Brain microvascular endothelial cell (primary cell): ENCODE measurements around the gene ETS1.
A peak's percentile ranks its signal among the peaks of the same experiment; 100 is the strongest.

Source experiments
- DNase-seq: peaks from one replicate; pipeline ENCODE4 v3.0.0-alpha.2; 2020
- H3K27ac ChIP-seq: fragments of 250-450 bp; sonication (Bioruptor Pico); 2 replicates; pipeline ENCODE4 v1.5.1; 2020; ENCODE audit warnings: mild to moderate bottlenecking, moderate library complexity
- H3K27me3 ChIP-seq: fragments of 250-450 bp; sonication (Bioruptor Pico); replicated peaks from 2 replicates; pipeline ENCODE4 v1.5.1; 2020; ENCODE audit warnings: mild to moderate bottlenecking
- H3K36me3 ChIP-seq: fragments of 250-450 bp; sonication (Bioruptor Pico); replicated peaks from 2 replicates; pipeline ENCODE4 v1.5.1; 2020; ENCODE audit warnings: mild to moderate bottlenecking
- H3K4me3 ChIP-seq: 2 replicates; pipeline ENCODE4 v1.5.1; 2011; ENCODE audit warnings: low read depth, mild to moderate bottlenecking, control low read depth, low read length, moderate library complexity
- in situ Hi-C: cut with HindIII; loops from 2 replicates; pipeline ENCODE4 v1.10.0; 2017; ENCODE audit warnings: low sequenced_read_pairs, low pct_ligation_motif_present
- TF ChIP-seq, protein P1 (sequence below): IDR thresholded peaks from 2 replicates; pipeline ENCODE4 v1.5.1; 2011; ENCODE audit warnings: low read depth, mild to moderate bottlenecking, moderate library complexity, low read length, control low read depth, inconsistent platforms; ENCODE audit errors: missing control alignments

ETS1 gene

DNA sequence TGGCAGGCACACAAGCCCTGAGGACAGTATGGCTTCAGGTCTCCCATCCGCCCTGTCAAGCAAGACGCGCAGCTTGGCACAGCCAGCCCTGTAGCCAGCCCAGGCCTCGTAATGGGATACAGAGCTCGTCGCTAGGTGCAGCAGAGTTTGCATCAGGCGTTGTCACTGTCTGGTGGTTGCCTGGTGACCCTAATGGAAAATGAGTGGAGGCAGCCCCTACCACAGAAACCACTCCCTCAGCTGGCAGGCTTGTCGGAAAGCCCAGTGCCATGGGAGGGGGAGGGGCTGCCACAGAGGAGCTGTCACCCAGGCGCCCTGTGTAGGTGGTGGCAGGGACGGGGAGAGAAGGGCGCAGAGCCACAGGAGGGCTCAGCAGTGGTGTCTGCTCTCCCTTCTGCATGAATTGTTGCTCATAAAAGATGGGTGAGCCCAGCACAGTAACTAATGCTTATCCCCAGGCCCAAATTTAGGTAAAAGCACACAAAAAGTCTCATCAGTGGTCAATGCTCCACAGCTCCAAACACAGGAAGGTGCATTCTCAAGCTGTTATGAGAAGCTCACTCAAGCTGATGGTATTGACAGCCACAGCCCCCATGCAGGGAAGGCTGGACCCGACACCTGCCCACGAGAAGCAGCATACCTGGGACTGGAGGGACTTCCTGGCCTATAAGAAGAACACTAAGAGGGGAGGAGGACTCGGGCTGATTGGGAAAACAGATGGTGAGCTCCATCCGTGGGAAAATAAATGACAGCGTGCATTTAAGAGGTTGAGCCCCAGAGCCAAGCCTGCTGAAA lies 164.6 kb downstream of the ETS1 start:
- TF ChIP-seq, protein P1, sequence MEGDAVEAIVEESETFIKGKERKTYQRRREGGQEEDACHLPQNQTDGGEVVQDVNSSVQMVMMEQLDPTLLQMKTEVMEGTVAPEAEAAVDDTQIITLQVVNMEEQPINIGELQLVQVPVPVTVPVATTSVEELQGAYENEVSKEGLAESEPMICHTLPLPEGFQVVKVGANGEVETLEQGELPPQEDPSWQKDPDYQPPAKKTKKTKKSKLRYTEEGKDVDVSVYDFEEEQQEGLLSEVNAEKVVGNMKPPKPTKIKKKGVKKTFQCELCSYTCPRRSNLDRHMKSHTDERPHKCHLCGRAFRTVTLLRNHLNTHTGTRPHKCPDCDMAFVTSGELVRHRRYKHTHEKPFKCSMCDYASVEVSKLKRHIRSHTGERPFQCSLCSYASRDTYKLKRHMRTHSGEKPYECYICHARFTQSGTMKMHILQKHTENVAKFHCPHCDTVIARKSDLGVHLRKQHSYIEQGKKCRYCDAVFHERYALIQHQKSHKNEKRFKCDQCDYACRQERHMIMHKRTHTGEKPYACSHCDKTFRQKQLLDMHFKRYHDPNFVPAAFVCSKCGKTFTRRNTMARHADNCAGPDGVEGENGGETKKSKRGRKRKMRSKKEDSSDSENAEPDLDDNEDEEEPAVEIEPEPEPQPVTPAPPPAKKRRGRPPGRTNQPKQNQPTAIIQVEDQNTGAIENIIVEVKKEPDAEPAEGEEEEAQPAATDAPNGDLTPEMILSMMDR = no peak
- in situ Hi-C loops = no loop called here
- DNase-seq = no peak
- no peaks in the 10 kb centered on the region for H3K27me3 ChIP-seq
- H3K4me3 ChIP-seq = no peak overlapping the region
- no peak overlapping the region for H3K27ac ChIP-seq
- no peaks in the 10 kb centered on the region for H3K36me3 ChIP-seq

DNA sequence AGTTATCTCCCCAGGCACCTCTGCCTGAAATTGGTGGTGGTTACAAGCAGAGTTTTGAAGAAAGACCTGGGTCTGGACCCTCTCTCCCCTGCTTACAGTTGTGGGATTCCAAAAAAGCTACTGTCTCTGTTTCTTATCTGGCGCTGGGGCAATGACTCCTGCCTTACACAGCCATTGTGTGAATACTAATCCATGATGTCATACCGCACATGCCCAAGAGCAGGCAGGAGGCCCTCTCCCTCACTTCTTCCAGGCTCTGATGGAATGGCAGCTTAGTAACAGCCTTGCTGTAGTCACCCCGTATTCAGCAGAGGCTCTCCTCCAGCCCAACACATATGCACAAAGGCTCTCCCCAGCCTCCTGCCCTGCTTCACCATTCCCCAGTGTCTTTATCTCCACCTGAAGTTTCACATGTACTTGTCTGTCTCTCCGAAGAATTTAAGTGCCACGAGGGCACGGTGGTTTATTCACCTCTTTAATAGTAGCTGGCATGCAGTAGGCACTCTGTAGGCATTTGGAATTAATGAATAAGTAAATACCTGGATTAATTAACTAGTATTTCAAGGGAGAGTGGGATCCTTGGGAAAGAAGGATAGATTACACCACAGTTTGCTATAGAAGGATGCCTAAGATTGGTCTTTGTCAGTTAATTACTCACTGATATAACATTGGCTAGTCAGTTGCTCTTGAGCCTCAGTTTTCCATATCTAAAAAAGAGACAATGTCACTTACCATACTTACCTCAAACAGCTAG lies 165.6 kb downstream of the ETS1 start:
- TF ChIP-seq, protein P1 = no peak
- Histone ChIP-seq H3K27ac (peak overlapping the region; percentile 95), H3K4me3 (no peak overlapping the region), H3K27me3 (no peaks in the 10 kb centered on the region), H3K36me3 (no peaks in the 10 kb centered on the region)
- DNase-seq = peak; percentile 81
- in situ Hi-C loops = no loop called here

DNA sequence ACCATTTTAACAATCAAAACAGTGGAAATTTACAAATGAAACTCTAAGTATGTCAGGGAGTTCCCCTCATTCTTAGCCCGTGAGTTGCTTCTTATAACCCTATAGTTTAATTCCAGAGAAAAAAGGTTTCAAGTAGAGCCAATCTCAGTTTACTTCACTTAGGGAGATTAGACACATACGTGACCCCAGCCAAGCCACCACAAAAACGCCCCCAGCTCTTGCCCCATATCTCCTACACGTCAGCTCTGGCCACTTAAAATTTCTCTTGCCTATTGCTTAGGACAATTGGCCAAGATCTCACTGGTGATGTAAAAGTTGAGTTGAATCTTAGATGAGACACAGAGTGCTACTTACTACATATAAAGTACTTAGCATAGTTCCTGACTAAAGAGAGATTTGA lies 166.4 kb downstream of the ETS1 start:
- Histone ChIP-seq H3K36me3 (no peaks in the 10 kb centered on the region), H3K27ac (peak overlapping the region; percentile 95), H3K27me3 (no peaks in the 10 kb centered on the region), H3K4me3 (no peak overlapping the region)
- peak; percentile 98 for DNase-seq
- in situ Hi-C loops = no loop called here
- TF ChIP-seq, protein P1 = no peak

DNA sequence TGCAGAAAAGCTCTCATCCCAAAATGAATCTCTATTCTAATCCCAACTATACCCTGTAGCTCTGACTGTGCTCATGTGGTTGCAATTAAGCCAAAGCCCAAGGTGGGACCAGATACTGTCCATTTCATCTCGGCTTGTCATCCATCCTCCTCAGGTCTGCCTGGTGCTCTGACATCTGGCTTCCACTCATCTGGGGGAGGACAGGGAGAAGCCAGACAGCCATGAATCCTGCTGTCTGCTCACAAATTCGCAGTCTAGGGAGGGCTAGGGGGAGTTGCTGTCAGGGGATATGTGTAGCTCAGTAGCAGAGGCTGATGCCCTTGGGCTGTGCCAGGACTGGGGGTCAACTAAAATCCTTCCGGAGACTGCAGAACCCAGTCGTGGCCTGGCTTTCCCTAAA lies 167.1 kb downstream of the ETS1 start:
- DNase-seq = no peak
- Histone ChIP-seq H3K4me3 (no peak overlapping the region), H3K27me3 (no peaks in the 10 kb centered on the region), H3K27ac (peak overlapping the region; percentile 80), H3K36me3 (no peaks in the 10 kb centered on the region)
- in situ Hi-C loops = no loop called here
- TF ChIP-seq, protein P1 = no peak

DNA sequence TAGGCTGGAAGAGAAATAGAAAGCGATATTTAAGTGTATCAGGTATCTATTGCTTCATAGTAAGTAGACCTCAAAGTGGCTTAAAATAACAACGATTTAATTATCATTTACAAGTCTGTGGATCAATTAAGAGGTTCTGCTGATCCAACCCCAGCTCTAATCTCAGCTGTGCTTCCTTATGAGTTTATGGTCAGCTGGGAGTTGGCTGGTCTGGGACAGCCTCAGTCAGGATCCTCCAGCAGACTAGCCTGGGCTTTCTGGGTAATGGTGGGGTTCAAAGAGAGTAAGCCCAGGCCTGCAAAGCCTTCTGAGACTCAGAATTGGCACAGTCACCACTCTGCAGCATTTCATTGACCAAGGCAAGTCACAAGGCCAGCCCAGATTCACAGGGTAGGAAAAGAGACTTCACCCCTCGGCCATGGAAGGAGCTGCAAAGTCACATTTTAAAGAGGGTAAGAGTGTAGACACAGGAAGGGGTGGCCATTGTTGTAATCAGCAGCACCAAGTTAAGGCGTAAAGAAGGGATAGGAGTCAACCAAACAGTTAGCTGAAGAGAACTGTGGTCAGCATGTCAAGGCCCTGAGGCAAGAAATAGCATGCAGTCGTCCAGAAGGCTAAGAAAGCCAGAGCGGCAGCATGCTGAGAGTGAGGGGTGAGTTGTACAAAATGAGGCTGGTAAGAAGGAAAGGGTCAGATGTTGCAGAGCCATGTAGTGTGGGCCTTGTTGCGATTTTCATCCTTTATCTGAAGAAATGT lies 168.2 kb downstream of the ETS1 start:
- in situ Hi-C loops = no loop called here
- Histone ChIP-seq H3K27ac (no peak overlapping the region), H3K4me3 (no peak overlapping the region), H3K36me3 (no peaks in the 10 kb centered on the region), H3K27me3 (no peaks in the 10 kb centered on the region)
- no peak for DNase-seq
- TF ChIP-seq, protein P1 = no peak
